Natural killer cell (primary cell): ENCODE measurements around the gene AP3B1. TPM values are rescaled to one million over a fixed set of nuclear protein-coding genes. Genes with fewer than 3 reads are reported as not detected.
A peak's percentile ranks its signal among the peaks of the same experiment; 100 is the strongest.

Experiments used
- ATAC-seq, 3 donors: fragments of 150-1000 bp in 2 of 3; fragments of 200-7000 bp in 1 of 3; cut with Tn5 transposase; 1 replicate in 1 of 3; 2 replicates in 2 of 3; pipeline ENCODE4 v1.10.0; 2021; ENCODE audit warnings: mild to moderate bottlenecking in 2 of 3, moderate library complexity in 2 of 3
- DNase-seq, 2 donors: peaks; one replicate each; pipeline versions ENCODE4 v3.0.0 to v3.0.0-alpha.2; 2013 to 2021; ENCODE audit warnings: mixed read lengths in 1 of 2
- H3K27ac ChIP-seq: one replicate; pipeline ENCODE4 v1.5.1; 2013; ENCODE audit warnings: mild to moderate bottlenecking, low read length
- H3K27me3 ChIP-seq: one replicate; pipeline ENCODE4 v1.6.1; 2013; ENCODE audit warnings: low read length; ENCODE audit not compliant: control insufficient read depth, insufficient read depth
- H3K36me3 ChIP-seq: one replicate; pipeline ENCODE4 v1.6.1; 2013; ENCODE audit warnings: low read length; ENCODE audit not compliant: control insufficient read depth, insufficient read depth
- H3K4me1 ChIP-seq: one replicate; pipeline ENCODE4 v1.6.1; 2013; ENCODE audit warnings: low read length; ENCODE audit not compliant: control insufficient read depth, insufficient read depth
- H3K4me3 ChIP-seq: one replicate; pipeline ENCODE4 v1.5.1; 2013; ENCODE audit warnings: low read length
- H3K9me3 ChIP-seq: one replicate; pipeline ENCODE4 v1.6.1; 2013; ENCODE audit warnings: low read length; ENCODE audit not compliant: control insufficient read depth, insufficient read depth
- H3K27ac Mint-ChIP-seq, 2 donors: one replicate each; pipeline ENCODE4 v1.8.0; 2022; ENCODE audit warnings: mild to moderate bottlenecking in 2 of 2, mixed read lengths in 2 of 2, moderate library complexity in 1 of 2
- H3K27me3 Mint-ChIP-seq, 2 donors: one replicate each; pipeline ENCODE4 v1.8.0; 2022; ENCODE audit warnings: low read depth in 2 of 2, mixed read lengths in 2 of 2
- H3K36me3 Mint-ChIP-seq: one replicate; pipeline ENCODE4 v1.8.0; 2022; ENCODE audit warnings: mixed read lengths
- H3K4me1 Mint-ChIP-seq, 2 donors: one replicate each; pipeline ENCODE4 v1.8.0; 2022; ENCODE audit warnings: mixed read lengths in 2 of 2
- H3K4me3 Mint-ChIP-seq: one replicate; pipeline ENCODE4 v1.8.0; 2022; ENCODE audit warnings: mild to moderate bottlenecking, moderate library complexity, mixed read lengths
- H3K9me3 Mint-ChIP-seq, 2 donors: one replicate each; pipeline ENCODE4 v1.8.0; 2022; ENCODE audit warnings: mixed read lengths in 2 of 2
- WGBS: methylation state at CpG from one replicate; pipeline ENCODE4 v1.1.7; 2013; ENCODE audit warnings: missing lambda C conversion rate; ENCODE audit not compliant: insufficient coverage; 5-methylcytosine and 5-hydroxymethylcytosine counted together
- intact Hi-C: fragments of 100-400 bp; cut with micrococcal nuclease; formaldehyde crosslinking; loops from one replicate; pipeline ENCODE4 v1.14.2; 2022
- total RNA-seq, 4 donors: library from RNA; stranded (reverse); fragments of 120-200 nt in 1 of 4; gene quantifications; one replicate each; pipeline versions ENCODE4 v1.2.3 to v1.2.4, GENCODE V29; 2013 to 2022
- TF ChIP-seq, protein P1 (sequence below): fragments of 200-600 bp; IDR thresholded peaks from one replicate; pipeline ENCODE4 v1.8.0; 2022; ENCODE audit warnings: antibody characterized with exemption

Gene AP3B1
- total RNA-seq, 3 donors from 2014 or later (not counting 1 experiment from before 2014, with no cell fraction given): 48.5 to 58.2 (median 56.2) TPM

GRCh38 chr5:78323241-78323640 lies 28.7 kb upstream of the AP3B1 start:
- no peaks in the 10 kb centered on the region for H3K9me3 ChIP-seq
- Mint-ChIP-seq H3K4me1 (no peaks in the 10 kb centered on the region), H3K27ac (no peak overlapping the region), H3K36me3 (no peaks in the 10 kb centered on the region), H3K4me3 (no peak overlapping the region), H3K9me3 (no peaks in the 10 kb centered on the region), H3K27me3 (peaks cover 8 to 14% of the 10 kb centered on the region in 2 donors)
- TF ChIP-seq, protein P1, sequence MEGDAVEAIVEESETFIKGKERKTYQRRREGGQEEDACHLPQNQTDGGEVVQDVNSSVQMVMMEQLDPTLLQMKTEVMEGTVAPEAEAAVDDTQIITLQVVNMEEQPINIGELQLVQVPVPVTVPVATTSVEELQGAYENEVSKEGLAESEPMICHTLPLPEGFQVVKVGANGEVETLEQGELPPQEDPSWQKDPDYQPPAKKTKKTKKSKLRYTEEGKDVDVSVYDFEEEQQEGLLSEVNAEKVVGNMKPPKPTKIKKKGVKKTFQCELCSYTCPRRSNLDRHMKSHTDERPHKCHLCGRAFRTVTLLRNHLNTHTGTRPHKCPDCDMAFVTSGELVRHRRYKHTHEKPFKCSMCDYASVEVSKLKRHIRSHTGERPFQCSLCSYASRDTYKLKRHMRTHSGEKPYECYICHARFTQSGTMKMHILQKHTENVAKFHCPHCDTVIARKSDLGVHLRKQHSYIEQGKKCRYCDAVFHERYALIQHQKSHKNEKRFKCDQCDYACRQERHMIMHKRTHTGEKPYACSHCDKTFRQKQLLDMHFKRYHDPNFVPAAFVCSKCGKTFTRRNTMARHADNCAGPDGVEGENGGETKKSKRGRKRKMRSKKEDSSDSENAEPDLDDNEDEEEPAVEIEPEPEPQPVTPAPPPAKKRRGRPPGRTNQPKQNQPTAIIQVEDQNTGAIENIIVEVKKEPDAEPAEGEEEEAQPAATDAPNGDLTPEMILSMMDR: no peak
- H3K36me3 ChIP-seq: no peaks in the 10 kb centered on the region
- no peak for DNase-seq
- no peak for ATAC-seq
- H3K4me3 ChIP-seq: no peak overlapping the region
- no peaks in the 10 kb centered on the region for H3K27me3 ChIP-seq
- H3K4me1 ChIP-seq: no peaks in the 10 kb centered on the region
- intact Hi-C loops: no loop called here
- no peak overlapping the region for H3K27ac ChIP-seq

GRCh38 chr5:78320401-78320800 lies 25.9 kb upstream of the AP3B1 start:
- no peaks in the 10 kb centered on the region for H3K27me3 ChIP-seq
- no CpG with 5 or more reads among the region's 2 CpGs for WGBS
- intact Hi-C loops: loop anchor here (2.0 kb wide), 1 partner anchor 812 kb away; no protein-coding TSS in a partner anchor
- H3K9me3 ChIP-seq: no peaks in the 10 kb centered on the region
- Mint-ChIP-seq H3K27me3 (peaks cover 8 to 14% of the 10 kb centered on the region in 2 donors), H3K9me3 (no peaks in the 10 kb centered on the region), H3K36me3 (no peaks in the 10 kb centered on the region), H3K4me1 (no peaks in the 10 kb centered on the region), H3K4me3 (no peak overlapping the region), H3K27ac (no peak overlapping the region)
- no peak overlapping the region for H3K4me3 ChIP-seq
- TF ChIP-seq, protein P1: peak; percentile 39
- no peak overlapping the region for H3K27ac ChIP-seq
- no peaks in the 10 kb centered on the region for H3K4me1 ChIP-seq
- H3K36me3 ChIP-seq: no peaks in the 10 kb centered on the region
- ATAC-seq (no peak), DNase-seq (peak in 1 of 2 donors; percentile 48)

DNA sequence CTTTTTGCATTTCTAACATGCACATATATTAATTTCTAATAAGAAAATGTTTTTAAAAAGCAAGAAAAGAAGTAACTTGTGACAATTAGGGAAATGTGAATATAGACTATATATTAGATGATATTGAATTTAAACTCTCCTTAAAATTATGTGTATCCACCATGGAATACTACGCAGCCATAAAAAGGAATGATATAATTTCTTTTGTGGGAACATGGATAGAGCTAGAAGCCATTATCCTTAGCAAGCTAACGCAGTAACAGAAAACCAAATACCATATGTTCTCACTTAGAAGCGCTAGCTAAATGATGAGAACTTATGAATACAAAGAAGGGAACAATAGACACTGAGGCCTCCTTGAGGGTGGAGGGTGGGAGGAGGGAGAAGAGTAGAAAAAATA lies 23.8 kb upstream of the AP3B1 start:
- no peaks in the 10 kb centered on the region for H3K9me3 Mint-ChIP-seq
- H3K4me3 ChIP-seq: no peak overlapping the region
- no peak overlapping the region for H3K4me3 Mint-ChIP-seq
- no peak overlapping the region for H3K27ac ChIP-seq
- H3K36me3 ChIP-seq: no peaks in the 10 kb centered on the region
- H3K9me3 ChIP-seq: no peaks in the 10 kb centered on the region
- ATAC-seq (no peak), DNase-seq (no peak)
- H3K4me1 Mint-ChIP-seq: no peaks in the 10 kb centered on the region
- no peaks in the 10 kb centered on the region for H3K27me3 ChIP-seq
- TF ChIP-seq, protein P1: no peak
- H3K27me3 Mint-ChIP-seq: peaks cover 17 to 32% of the 10 kb centered on the region in 2 donors
- no peaks in the 10 kb centered on the region for H3K36me3 Mint-ChIP-seq
- intact Hi-C loops: no loop called here
- no peaks in the 10 kb centered on the region for H3K4me1 ChIP-seq
- no CpG with 5 or more reads among the region's 3 CpGs for WGBS
- no peak overlapping the region for H3K27ac Mint-ChIP-seq

GRCh38 chr5:78317515-78317914 lies 23.0 kb upstream of the AP3B1 start:
- TF ChIP-seq, protein P1: no peak
- no peak for ATAC-seq

More at GRCh38 chr5:78317515-78317914, 23.0 kb upstream of the AP3B1 start:
- no peak overlapping the region for H3K27ac Mint-ChIP-seq
- H3K36me3 Mint-ChIP-seq: no peaks in the 10 kb centered on the region
- no peak for DNase-seq
- Histone ChIP-seq H3K4me3 (no peak overlapping the region), H3K9me3 (no peaks in the 10 kb centered on the region), H3K36me3 (no peaks in the 10 kb centered on the region), H3K27me3 (no peaks in the 10 kb centered on the region), H3K27ac (no peak overlapping the region), H3K4me1 (no peaks in the 10 kb centered on the region)
- H3K27me3 Mint-ChIP-seq: peaks cover 23 to 34% of the 10 kb centered on the region in 2 donors
- H3K4me1 Mint-ChIP-seq: no peaks in the 10 kb centered on the region
- 88% methylated on average over 4 of the region's 5 CpGs for WGBS
- H3K9me3 Mint-ChIP-seq: no peaks in the 10 kb centered on the region
- H3K4me3 Mint-ChIP-seq: no peak overlapping the region
- intact Hi-C loops: no loop called here
